ENCODE results near the gene HOXA10.

- TF ChIP-seq CTCF (IDR thresholded peaks at IDR 0.05) (no peak), POLR2A (IDR thresholded peaks at IDR 0.05) (no peak)
These were observed 39.5 kb upstream of the HOXA10 start for GRCh38 chr7:27213433-27214238.

Measured in heart left ventricle (tissue), 13 donors.